Psoas muscle (tissue), 8 donors: ENCODE data around the gene KLHL4. TPM values are rescaled to one million over a fixed set of nuclear protein-coding genes. Genes with fewer than 3 reads are reported as not detected.
"Not testable (repeated sequence)": the region's sequence is repeated elsewhere in the genome, so short reads cannot be mapped to it uniquely, and the experiment has no call there.

Experiments
- ATAC-seq, 4 donors: fragments of 200-7000 bp; cut with Tn5 transposase; one replicate each; pipeline ENCODE4 v1.9.1; 2020; ENCODE audit warnings: moderate library complexity in 3 of 4, mild to moderate bottlenecking in 2 of 4
- DNase-seq, 2 donors: peaks; one replicate each; pipeline ENCODE4 v3.0.0-alpha.2; 2020
- H3K27ac ChIP-seq: fragments of 200-600 bp; one replicate; pipeline ENCODE4 v1.8.0; 2022
- H3K27me3 ChIP-seq, 3 donors: fragments of 200-600 bp in 1 of 3; one replicate each; pipeline versions ENCODE4 v1.6.1 to v1.8.0; 2013 to 2022; ENCODE audit warnings: low read length in 2 of 3, mild to moderate bottlenecking in 2 of 3, moderate library complexity in 1 of 3; ENCODE audit not compliant: insufficient read depth in 3 of 3
- H3K36me3 ChIP-seq, 2 donors: fragments of 200-600 bp in 1 of 2; one replicate each; pipeline versions ENCODE4 v1.6.1 to v1.8.0; 2013 to 2022; ENCODE audit warnings: low read depth in 1 of 2, mild to moderate bottlenecking in 1 of 2, moderate library complexity in 1 of 2; ENCODE audit not compliant: insufficient read depth in 1 of 2
- H3K4me1 ChIP-seq: fragments of 200-600 bp; one replicate; pipeline ENCODE4 v1.8.0; 2022
- H3K4me3 ChIP-seq: fragments of 200-600 bp; one replicate; pipeline ENCODE4 v1.8.0; 2022; ENCODE audit warnings: mild to moderate bottlenecking
- H3K9me3 ChIP-seq: fragments of 200-600 bp; one replicate; pipeline ENCODE4 v1.8.0; 2022
- WGBS, 3 donors: extraction: QIAGEN DNeasy Blood & Tissue Kit; methylation state at CpG; one replicate each; pipeline versions ENCODE4 v1.1.6 to v1.1.7; 2013; 5-methylcytosine and 5-hydroxymethylcytosine counted together
- intact Hi-C, 2 donors: fragments of 100-400 bp; cut with DNase I; formaldehyde crosslinking; loops; one replicate each; pipeline versions ENCODE4 v1.11.0 to v1.14.2; 2022
- long read RNA-seq, 2 donors: library from polyadenylated mRNA; unstranded; transcript quantifications; one replicate each; pipeline ENCODE4 v2.0.0, GENCODE V29; 2021
- polyA plus RNA-seq, 3 donors: library from polyadenylated mRNA; stranded (reverse); fragments of 200-250 nt; gene quantifications; one replicate each; pipeline ENCODE4 v1.2.3, GENCODE V29; 2013
- total RNA-seq, 4 donors: library from RNA; stranded (reverse); fragmentation: NEBNext Ultra II Directional in 2 of 4; extraction: Animal tissue kit (Norgen Biotek cat#: 25700) in 2 of 4; gene quantifications; one replicate each; pipeline versions ENCODE4 v1.2.1 to v1.2.4, GENCODE V29; 2021 to 2023
- TF ChIP-seq, protein P1 (sequence below): fragments of 200-600 bp; IDR thresholded peaks from one replicate; pipeline ENCODE4 v1.8.0; 2022; ENCODE audit warnings: antibody characterized with exemption
- donor health status: healthy with polysubstance abuse.
- donor health status: DM: no; HTN: no; CAD: no; lungs with moderate emphysema.
- donor health status: Bipolar disorder and iron deficiency.
- donor health status: healthy.
- donor health status: DM: yes; HTN: yes; CAD: no.
- donor health status: DM: no; HTN: no; CAD: no.
- donor health status: DM: no; HTN: no; CAD: no.
- donor health status: DM: yes; HTN: yes; CAD: no.

Gene KLHL4, protein sequence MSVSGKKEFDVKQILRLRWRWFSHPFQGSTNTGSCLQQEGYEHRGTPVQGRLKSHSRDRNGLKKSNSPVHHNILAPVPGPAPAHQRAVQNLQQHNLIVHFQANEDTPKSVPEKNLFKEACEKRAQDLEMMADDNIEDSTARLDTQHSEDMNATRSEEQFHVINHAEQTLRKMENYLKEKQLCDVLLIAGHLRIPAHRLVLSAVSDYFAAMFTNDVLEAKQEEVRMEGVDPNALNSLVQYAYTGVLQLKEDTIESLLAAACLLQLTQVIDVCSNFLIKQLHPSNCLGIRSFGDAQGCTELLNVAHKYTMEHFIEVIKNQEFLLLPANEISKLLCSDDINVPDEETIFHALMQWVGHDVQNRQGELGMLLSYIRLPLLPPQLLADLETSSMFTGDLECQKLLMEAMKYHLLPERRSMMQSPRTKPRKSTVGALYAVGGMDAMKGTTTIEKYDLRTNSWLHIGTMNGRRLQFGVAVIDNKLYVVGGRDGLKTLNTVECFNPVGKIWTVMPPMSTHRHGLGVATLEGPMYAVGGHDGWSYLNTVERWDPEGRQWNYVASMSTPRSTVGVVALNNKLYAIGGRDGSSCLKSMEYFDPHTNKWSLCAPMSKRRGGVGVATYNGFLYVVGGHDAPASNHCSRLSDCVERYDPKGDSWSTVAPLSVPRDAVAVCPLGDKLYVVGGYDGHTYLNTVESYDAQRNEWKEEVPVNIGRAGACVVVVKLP
- 1 to 10 TPM in 2 of 4 donors, under 1 TPM in 2; 0.22 to 1.4 (median 0.67) TPM for total RNA-seq
- polyA plus RNA-seq = under 1 TPM; 0.03 to 0.17 (median 0.10) TPM
- long read RNA-seq, donor 1 = 0 reads
- long read RNA-seq, donor 2 = 0 reads

DNA sequence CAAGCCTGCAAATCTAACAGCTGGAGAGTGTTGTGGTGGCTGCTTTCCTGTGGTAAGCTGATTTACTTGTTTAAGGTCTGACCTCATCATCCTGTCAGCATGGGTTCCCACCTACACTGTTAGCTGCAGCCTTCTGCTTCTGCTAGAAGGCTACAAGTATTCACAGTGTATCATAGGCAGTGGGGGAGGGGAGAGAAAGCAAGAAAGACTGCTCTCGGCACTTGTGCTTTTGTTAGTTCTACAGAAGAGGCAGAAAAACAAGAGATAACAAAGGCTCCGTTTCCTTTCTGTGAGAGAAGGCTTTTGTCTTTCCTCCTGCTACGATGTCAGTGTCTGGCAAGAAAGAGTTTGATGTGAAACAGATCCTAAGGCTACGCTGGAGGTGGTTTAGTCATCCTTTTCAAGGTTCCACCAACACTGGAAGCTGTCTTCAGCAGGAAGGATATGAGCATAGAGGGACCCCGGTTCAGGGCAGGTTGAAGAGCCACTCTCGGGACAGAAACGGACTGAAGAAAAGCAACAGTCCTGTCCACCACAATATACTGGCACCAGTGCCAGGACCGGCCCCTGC lies at the start of gene KLHL4:
Gene KLHL4, plus strand, starts transcription at position 232 of the 571 bp plus-strand sequence. Its CDS starts 92 bp downstream, at position 324.
- ATAC-seq = peak in 1 of 4 donors; percentile 67
- Histone ChIP-seq H3K36me3 (no peaks in the 10 kb centered on the region), H3K27me3 (peaks cover 0 to 8% (median 0%) of the 10 kb centered on the region in 3 donors), H3K4me1 (no peaks in the 10 kb centered on the region), H3K27ac (no peak within 1 kb of the TSS), H3K9me3 (no peaks in the 10 kb centered on the region), H3K4me3 (peak within 1 kb of the TSS; percentile 37)
- TF ChIP-seq, protein P1, sequence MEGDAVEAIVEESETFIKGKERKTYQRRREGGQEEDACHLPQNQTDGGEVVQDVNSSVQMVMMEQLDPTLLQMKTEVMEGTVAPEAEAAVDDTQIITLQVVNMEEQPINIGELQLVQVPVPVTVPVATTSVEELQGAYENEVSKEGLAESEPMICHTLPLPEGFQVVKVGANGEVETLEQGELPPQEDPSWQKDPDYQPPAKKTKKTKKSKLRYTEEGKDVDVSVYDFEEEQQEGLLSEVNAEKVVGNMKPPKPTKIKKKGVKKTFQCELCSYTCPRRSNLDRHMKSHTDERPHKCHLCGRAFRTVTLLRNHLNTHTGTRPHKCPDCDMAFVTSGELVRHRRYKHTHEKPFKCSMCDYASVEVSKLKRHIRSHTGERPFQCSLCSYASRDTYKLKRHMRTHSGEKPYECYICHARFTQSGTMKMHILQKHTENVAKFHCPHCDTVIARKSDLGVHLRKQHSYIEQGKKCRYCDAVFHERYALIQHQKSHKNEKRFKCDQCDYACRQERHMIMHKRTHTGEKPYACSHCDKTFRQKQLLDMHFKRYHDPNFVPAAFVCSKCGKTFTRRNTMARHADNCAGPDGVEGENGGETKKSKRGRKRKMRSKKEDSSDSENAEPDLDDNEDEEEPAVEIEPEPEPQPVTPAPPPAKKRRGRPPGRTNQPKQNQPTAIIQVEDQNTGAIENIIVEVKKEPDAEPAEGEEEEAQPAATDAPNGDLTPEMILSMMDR = no peak
- intact Hi-C loops = no loop called here
- no peak for DNase-seq
- 1 to 18% (median 1%) methylated on average over 8 of the region's 8 CpGs for WGBS, 3 donors

DNA sequence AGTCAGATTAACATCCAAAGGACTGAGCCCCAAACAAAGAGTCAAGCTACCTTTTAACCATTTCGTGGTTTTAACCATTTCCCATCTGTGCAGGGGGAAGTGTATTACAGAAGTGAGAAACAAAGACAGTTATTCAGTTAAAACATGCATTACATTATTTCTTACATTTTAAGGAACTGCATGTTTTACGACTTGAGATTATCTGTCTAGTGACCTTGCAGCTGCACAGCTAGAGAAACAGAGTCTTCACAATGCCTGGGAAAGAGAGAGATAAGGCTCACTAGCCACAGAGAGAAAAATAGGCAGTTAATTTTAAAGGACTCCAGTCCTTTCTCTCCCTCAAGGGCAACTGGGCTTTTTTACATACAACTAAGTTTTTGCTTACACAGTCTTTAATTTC lies 48.7 kb upstream of the KLHL4 start:
- DNase-seq (no peak), ATAC-seq (no peak)
- Histone ChIP-seq H3K27ac (no peak overlapping the region), H3K9me3 (peaks cover 4% of the 10 kb centered on the region), H3K4me3 (no peak overlapping the region), H3K4me1 (no peaks in the 10 kb centered on the region), H3K27me3 (no peaks in the 10 kb centered on the region), H3K36me3 (no peaks in the 10 kb centered on the region)
- intact Hi-C loops = no loop called here
- WGBS, 3 donors = 28 to 43% (median 38%) methylated on average over 2 of the region's 2 CpGs
- TF ChIP-seq, protein P1 = no peak

DNA sequence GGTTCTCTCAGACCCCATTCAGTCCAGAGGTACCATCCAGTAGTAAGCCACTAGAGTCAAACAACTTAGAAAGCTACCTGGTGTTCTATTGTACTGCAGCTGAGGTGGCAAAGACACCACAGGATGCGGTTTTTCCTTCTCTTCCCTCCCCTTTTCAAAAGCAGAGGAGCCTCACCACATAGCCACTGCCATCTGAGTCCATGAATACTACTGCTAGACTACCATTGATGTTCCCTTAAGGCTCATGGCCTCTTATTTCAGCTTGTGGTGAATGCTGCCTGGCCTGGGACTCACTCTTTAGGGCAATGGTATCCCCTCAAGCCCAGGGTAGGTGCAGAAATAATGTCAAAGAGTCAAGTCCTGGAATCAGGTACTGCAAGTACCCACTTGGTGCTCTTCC lies 41.8 kb upstream of the KLHL4 start:
- Histone ChIP-seq H3K27me3 (no peaks in the 10 kb centered on the region), H3K4me1 (no peaks in the 10 kb centered on the region), H3K27ac (no peak overlapping the region), H3K9me3 (peaks cover 4% of the 10 kb centered on the region), H3K36me3 (no peaks in the 10 kb centered on the region), H3K4me3 (no peak overlapping the region)
- intact Hi-C loops = no loop called here
- ATAC-seq (no peak), DNase-seq (no peak)
- TF ChIP-seq, protein P1 = no peak
- WGBS, 3 donors = 39 to 68% methylated on average over 1 of the region's 1 CpG; no CpG with 5 or more reads in 1 of the 3 donors

DNA sequence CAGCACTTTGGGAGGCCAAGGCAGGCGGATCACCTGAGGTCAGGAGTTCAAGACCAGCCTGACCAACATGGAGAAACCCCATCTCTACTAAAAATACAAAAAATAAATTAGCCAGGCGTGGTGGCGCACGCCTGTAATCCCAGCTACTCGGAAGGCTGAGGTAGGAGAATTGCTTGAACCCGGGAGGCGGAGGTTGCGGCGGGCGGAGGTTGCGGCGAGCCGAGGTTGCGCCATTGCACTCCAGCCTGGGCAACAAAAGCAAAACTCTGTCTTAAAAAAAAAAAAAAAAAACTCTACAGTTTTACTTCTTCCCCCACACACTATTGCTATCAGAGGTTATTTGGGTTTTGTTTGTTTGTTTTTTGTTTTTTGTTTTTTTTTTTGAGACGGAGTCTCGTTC lies 38.9 kb upstream of the KLHL4 start:
- 89 to 97% (median 94%) methylated on average over 5 to 16 of the region's 16 CpGs for WGBS, 3 donors
- intact Hi-C loops, H3K4me1 ChIP-seq, H3K4me3 ChIP-seq, H3K36me3 ChIP-seq, ATAC-seq, H3K27ac ChIP-seq, DNase-seq, H3K9me3 ChIP-seq, H3K27me3 ChIP-seq: not testable (repeated sequence)

DNA sequence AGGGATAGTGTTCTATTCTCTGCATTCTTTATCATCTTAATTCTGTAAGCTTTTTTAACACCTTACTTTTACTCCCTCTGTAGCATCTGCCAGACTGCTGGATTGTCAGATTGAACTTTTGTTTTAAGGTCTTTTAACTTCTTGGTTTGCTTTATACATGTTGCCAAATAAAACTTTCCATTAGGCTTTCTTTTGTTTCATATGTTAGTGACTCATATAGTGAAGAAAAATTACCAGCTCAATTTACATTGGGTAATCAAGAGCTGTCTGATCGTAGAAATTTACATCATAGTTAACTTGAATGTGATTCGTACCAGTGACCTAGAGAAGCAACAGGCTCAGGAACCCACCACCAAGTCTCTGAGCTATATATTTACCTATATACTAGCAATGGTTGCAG lies 28.5 kb upstream of the KLHL4 start:
- Histone ChIP-seq H3K27me3 (peaks cover 0 to 3% (median 0%) of the 10 kb centered on the region in 3 donors), H3K27ac (no peak overlapping the region), H3K4me3 (no peak overlapping the region), H3K4me1 (no peaks in the 10 kb centered on the region), H3K9me3 (no peaks in the 10 kb centered on the region), H3K36me3 (no peaks in the 10 kb centered on the region)
- DNase-seq = no peak
- TF ChIP-seq, protein P1 = no peak
- 79 to 91% (median 81%) methylated on average over 2 of the region's 2 CpGs for WGBS, 3 donors
- ATAC-seq = no peak
- intact Hi-C loops = no loop called here
